HL-60 (cell line): ENCODE results near the gene RAB11FIP5.

Source experiments
- DNase-seq, 2 experiments: peaks; one replicate each; pipeline ENCODE4 v3.0.0-alpha.2; 2010 to 2020; ENCODE audit warnings: low read depth in 1 of 2, low spot score in 1 of 2
- H3K27ac ChIP-seq: fragments of 250-450 bp; sonication (Bioruptor Pico); replicated peaks from 2 replicates; pipeline ENCODE4 v1.5.1; 2020; ENCODE audit warnings: mild to moderate bottlenecking, moderate library complexity
- H3K27me3 ChIP-seq: fragments of 250-450 bp; sonication (Bioruptor Pico); 2 replicates; pipeline ENCODE4 v1.5.1; 2021; ENCODE audit warnings: mild to moderate bottlenecking, moderate library complexity; ENCODE audit not compliant: insufficient read depth, poor library complexity, severe bottlenecking
- H3K4me3 ChIP-seq: replicated peaks from 2 replicates; pipeline ENCODE4 v1.5.1; 2011; ENCODE audit warnings: mild to moderate bottlenecking, control low read depth, low read length; ENCODE audit not compliant: insufficient read depth
- GABPA ChIP-seq: IDR thresholded peaks from 2 replicates; pipeline ENCODE4 v1.6.1; 2012; ENCODE audit warnings: low read depth
- POLR2AphosphoS5 ChIP-seq: IDR thresholded peaks from 2 replicates; pipeline ENCODE4 v1.6.1; 2012; ENCODE audit warnings: low read depth
- SPI1 ChIP-seq: IDR thresholded peaks from 2 replicates; pipeline ENCODE4 v1.6.1; 2012; ENCODE audit warnings: low read depth, mild to moderate bottlenecking, borderline replicate concordance
- TF ChIP-seq, protein P1 (sequence below): IDR thresholded peaks from 2 replicates; pipeline ENCODE4 v1.6.1; 2012; ENCODE audit warnings: low read depth; ENCODE audit not compliant: insufficient replicate concordance
- TF ChIP-seq, protein P2 (sequence below): IDR thresholded peaks from one replicate; pipeline ENCODE4 v1.5.1; 2011; ENCODE audit warnings: low read length, control low read depth, inconsistent platforms; ENCODE audit not compliant: insufficient read depth

RAB11FIP5 gene

DNA sequence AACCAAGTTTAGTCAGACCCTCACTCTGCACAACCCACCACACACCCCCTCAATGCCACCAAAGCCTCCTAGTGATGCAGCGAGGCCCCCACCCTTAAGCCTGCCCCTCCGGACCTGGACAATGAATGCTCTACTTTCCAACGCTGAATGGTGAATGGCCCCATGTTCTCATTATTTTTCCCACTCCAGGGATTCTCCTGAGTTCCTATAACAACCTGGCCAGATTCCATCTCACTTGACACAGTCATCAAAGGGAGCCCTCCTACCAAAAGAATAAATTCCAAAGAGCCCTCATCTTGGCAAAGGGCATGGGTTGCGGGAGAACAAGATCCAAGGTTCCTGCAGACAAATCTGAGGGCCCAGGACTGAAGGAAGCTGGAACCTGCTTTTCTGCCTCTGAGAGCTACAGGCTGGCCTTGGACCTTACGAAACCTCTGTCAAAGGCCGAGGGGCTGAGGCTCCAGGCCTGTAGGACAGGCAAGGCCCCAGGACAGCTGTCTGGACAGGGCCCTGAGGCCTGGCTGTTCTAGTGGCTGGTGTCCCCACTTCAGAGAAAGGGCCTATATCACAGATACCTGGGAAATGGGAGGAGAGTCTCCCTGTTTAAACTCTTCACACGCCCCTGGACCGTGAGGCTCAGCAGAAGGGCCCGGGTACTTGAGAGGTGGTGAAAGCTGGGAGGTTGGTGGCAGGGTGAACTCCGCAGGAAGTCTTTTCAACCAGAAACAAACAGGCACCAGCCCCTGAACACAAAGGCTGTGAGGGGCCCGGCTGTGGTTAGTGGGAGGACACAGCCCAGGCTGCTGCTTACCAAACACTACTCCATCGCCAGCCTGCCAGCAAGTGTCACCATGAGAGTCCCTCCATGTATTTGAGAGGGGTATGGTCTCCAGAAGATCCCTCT, 68.6 kb downstream of the RAB11FIP5 start:
- H3K27me3 ChIP-seq: no peaks in the 10 kb centered on the region
- TF ChIP-seq, protein P1, sequence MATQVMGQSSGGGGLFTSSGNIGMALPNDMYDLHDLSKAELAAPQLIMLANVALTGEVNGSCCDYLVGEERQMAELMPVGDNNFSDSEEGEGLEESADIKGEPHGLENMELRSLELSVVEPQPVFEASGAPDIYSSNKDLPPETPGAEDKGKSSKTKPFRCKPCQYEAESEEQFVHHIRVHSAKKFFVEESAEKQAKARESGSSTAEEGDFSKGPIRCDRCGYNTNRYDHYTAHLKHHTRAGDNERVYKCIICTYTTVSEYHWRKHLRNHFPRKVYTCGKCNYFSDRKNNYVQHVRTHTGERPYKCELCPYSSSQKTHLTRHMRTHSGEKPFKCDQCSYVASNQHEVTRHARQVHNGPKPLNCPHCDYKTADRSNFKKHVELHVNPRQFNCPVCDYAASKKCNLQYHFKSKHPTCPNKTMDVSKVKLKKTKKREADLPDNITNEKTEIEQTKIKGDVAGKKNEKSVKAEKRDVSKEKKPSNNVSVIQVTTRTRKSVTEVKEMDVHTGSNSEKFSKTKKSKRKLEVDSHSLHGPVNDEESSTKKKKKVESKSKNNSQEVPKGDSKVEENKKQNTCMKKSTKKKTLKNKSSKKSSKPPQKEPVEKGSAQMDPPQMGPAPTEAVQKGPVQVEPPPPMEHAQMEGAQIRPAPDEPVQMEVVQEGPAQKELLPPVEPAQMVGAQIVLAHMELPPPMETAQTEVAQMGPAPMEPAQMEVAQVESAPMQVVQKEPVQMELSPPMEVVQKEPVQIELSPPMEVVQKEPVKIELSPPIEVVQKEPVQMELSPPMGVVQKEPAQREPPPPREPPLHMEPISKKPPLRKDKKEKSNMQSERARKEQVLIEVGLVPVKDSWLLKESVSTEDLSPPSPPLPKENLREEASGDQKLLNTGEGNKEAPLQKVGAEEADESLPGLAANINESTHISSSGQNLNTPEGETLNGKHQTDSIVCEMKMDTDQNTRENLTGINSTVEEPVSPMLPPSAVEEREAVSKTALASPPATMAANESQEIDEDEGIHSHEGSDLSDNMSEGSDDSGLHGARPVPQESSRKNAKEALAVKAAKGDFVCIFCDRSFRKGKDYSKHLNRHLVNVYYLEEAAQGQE: no peak
- TF ChIP-seq GABPA (no peak), SPI1 (no peak), POLR2AphosphoS5 (no peak)
- TF ChIP-seq, protein P2, sequence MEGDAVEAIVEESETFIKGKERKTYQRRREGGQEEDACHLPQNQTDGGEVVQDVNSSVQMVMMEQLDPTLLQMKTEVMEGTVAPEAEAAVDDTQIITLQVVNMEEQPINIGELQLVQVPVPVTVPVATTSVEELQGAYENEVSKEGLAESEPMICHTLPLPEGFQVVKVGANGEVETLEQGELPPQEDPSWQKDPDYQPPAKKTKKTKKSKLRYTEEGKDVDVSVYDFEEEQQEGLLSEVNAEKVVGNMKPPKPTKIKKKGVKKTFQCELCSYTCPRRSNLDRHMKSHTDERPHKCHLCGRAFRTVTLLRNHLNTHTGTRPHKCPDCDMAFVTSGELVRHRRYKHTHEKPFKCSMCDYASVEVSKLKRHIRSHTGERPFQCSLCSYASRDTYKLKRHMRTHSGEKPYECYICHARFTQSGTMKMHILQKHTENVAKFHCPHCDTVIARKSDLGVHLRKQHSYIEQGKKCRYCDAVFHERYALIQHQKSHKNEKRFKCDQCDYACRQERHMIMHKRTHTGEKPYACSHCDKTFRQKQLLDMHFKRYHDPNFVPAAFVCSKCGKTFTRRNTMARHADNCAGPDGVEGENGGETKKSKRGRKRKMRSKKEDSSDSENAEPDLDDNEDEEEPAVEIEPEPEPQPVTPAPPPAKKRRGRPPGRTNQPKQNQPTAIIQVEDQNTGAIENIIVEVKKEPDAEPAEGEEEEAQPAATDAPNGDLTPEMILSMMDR: no peak
- no peak for DNase-seq

DNA sequence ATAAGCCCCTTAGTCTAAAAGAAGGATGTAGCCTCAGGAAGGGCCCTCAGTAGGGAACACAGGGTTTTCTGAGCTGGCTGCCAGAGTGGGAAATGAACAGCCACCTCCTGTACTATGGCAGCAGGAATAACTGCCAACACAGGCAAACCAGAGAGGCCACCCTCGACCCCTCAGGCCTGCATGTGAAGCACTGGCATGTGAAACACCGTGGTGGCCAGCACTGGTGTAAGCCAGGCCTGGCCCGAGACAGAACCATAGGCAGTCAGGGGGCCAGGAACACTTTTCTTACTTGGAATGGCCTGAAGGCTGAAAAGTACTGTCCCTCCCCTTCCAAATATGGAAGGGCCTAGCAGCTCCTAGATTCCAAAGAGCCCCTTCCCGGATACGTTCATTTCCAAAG, 69.5 kb downstream of the RAB11FIP5 start:
- H3K27ac ChIP-seq: no peak overlapping the region

More for the DNA sequence above, 68.6 kb downstream of the RAB11FIP5 start:
- H3K27ac ChIP-seq: peak overlapping the region; percentile 7; the same call in 1 of the 2 replicates
- H3K4me3 ChIP-seq: no peak overlapping the region

DNA sequence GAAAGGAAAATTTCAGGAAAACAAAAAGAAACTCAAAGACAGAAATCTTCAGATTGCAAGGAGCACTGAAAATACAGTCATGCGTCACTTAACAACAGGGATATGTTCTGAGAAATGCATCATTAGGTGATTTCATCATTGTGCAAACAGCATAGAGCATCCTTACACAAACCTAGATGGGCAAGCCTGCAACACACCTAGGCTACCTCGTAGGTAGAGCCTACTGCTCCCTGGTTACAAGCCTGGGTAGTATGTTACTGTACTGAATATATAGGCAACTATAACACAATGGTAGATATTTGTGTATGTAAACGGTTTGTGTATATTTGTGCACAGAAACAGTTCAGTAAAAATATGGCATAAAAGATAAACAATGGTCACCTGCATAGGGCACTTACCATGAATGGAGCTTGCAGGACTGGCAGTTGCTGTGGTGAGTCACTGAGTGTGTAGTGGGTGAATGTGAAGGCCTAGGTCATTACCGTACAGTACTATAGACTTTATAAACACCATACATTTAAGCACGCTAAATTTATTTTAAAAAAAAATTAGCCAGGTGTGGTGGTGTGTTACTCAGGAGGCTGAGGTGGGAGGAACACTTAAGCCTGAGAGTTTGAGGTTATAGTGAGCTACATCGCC, 74.7 kb downstream of the RAB11FIP5 start:
- TF ChIP-seq, protein P2: no peak
- TF ChIP-seq, protein P1: no peak
- no peak for TF ChIP-seq GABPA
- TF ChIP-seq SPI1: no peak
- TF ChIP-seq POLR2AphosphoS5: no peak
- H3K27ac ChIP-seq: no peak overlapping the region; the same call in 1 of the 2 replicates

More for the DNA sequence above, 69.5 kb downstream of the RAB11FIP5 start:
- DNase-seq: no peak
- no peaks in the 10 kb centered on the region for H3K27me3 ChIP-seq
- TF ChIP-seq, protein P1: no peak
- TF ChIP-seq GABPA: no peak
- TF ChIP-seq, protein P2: no peak
- no peak overlapping the region for H3K4me3 ChIP-seq

More for the DNA sequence above, 74.7 kb downstream of the RAB11FIP5 start:
- Histone ChIP-seq H3K4me3 (no peak overlapping the region), H3K27me3 (no peaks in the 10 kb centered on the region)
- DNase-seq: no peak
